Calu3 (cell line): ENCODE measurements around the gene NDRG2. TPM values are rescaled to one million over a fixed set of nuclear protein-coding genes. Genes with fewer than 3 reads are reported as not detected.
"Not testable (repeated sequence)": the region's sequence is repeated elsewhere in the genome, so short reads cannot be mapped to it uniquely, and the experiment has no call there.

Experiments used
- BruUV-seq: library from RNA; stranded (reverse); fragments of 400-500 nt; replicated peaks from 2 replicates; lab custom pipeline; 2021; lab: Mats Ljungman, UMichigan
- CTCF ChIA-PET: fragments of 300-600 bp; sonication (Branson Sonifier 250); formaldehyde crosslinking; loops from one replicate; lab custom pipeline; 2022; ENCODE audit warnings: antibody characterized with exemption; lab: Charles Lee
- DNase-seq: peaks from one replicate; pipeline ENCODE4 v3.0.0; 2022
- H3K27ac Mint-ChIP-seq: one replicate; pipeline ENCODE4 v1.8.0; 2022; ENCODE audit warnings: mixed read lengths; ENCODE audit not compliant: unreplicated experiment
- H3K27me3 Mint-ChIP-seq: one replicate; pipeline ENCODE4 v1.8.0; 2022; ENCODE audit warnings: mixed read lengths; ENCODE audit not compliant: unreplicated experiment
- H3K36me3 Mint-ChIP-seq: one replicate; pipeline ENCODE4 v1.8.0; 2022; ENCODE audit warnings: mild to moderate bottlenecking, moderate library complexity, mixed read lengths; ENCODE audit not compliant: insufficient read depth, unreplicated experiment
- H3K4me1 Mint-ChIP-seq: one replicate; pipeline ENCODE4 v1.8.0; 2022; ENCODE audit warnings: mild to moderate bottlenecking, low read depth, mixed read lengths; ENCODE audit not compliant: unreplicated experiment
- H3K4me3 Mint-ChIP-seq: one replicate; pipeline ENCODE4 v1.8.0; 2022; ENCODE audit warnings: mild to moderate bottlenecking, low read depth, moderate library complexity, mixed read lengths; ENCODE audit not compliant: unreplicated experiment
- H3K9me3 Mint-ChIP-seq: one replicate; pipeline ENCODE4 v1.8.0; 2022; ENCODE audit warnings: low read depth, mixed read lengths; ENCODE audit not compliant: unreplicated experiment
- intact Hi-C: fragments of 100-400 bp; cut with micrococcal nuclease; formaldehyde crosslinking; loops from one replicate; pipeline ENCODE4 v1.10.0; 2022; ENCODE audit not compliant: unreplicated experiment
- total RNA-seq: library from RNA; stranded (reverse); gene quantifications from 2 replicates; pipeline ENCODE4 v1.2.3, GENCODE V29; 2022
- TF ChIP-seq, protein P1 (sequence below): fragments of 200-600 bp; IDR thresholded peaks from one replicate; pipeline ENCODE4 v1.8.0; 2022; ENCODE audit warnings: antibody characterized with exemption; ENCODE audit not compliant: unreplicated experiment

Gene NDRG2
- total RNA-seq, 1 experiment from 2014 or later: 10.8 TPM

DNA sequence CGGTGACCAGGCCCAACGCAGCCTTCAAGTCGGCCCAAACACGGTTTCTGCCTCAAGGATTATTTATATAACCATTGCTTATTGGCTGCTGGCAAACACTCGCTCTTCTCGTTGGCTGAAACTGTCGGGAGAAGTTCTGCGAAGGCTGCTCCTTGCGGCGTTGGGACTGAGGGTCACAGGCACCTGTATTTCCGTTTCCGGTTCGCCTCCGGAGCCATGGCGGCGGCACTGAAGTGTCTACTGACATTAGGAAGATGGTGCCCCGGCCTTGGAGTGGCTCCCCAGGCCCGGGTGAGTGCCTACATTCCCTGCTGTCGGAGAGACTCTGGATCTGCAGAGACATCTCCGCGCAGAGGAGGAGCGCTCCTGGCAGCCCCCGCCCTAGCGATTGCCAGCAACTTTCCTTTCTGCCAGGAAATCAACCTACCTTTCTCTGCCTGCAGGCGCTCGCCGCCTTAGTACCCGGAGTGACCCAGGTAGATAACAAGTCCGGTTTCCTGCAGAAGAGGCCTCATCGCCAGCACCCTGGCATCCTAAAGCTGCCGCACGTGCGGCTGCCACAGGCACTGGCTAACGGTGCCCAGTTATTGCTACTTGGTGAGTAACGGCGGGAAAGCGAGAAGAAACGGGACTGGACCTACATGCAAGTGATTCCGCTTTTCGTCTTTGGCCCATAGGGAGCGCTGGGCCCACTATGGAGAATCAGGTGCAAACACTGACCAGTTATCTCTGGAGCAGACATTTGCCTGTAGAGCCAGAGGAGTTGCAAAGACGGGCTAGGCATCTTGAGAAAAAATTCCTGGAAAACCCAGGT lies 34.9 kb downstream of the NDRG2 start, which contains the start of gene METTL17:
METTL17 (plus strand) TSS at position 194 of the 814 bp plus-strand sequence; CDS start at position 217, 23 bp downstream.
- peak within 1 kb of the TSS; percentile 65 for H3K4me3 Mint-ChIP-seq
- H3K4me1 Mint-ChIP-seq: peaks cover 7% of the 10 kb centered on the region
- peaks cover 17% of the 10 kb centered on the region for H3K36me3 Mint-ChIP-seq
- no peaks in the 10 kb centered on the region for H3K9me3 Mint-ChIP-seq
- CTCF ChIA-PET: no interaction called here
- H3K27me3 Mint-ChIP-seq: no peaks in the 10 kb centered on the region
- DNase-seq: peak; percentile 88
- TSS peak; percentile 66 for BruUV-seq
- intact Hi-C loops: no loop called here
- peak within 1 kb of the TSS; percentile 0 for H3K27ac Mint-ChIP-seq
- TF ChIP-seq, protein P1, sequence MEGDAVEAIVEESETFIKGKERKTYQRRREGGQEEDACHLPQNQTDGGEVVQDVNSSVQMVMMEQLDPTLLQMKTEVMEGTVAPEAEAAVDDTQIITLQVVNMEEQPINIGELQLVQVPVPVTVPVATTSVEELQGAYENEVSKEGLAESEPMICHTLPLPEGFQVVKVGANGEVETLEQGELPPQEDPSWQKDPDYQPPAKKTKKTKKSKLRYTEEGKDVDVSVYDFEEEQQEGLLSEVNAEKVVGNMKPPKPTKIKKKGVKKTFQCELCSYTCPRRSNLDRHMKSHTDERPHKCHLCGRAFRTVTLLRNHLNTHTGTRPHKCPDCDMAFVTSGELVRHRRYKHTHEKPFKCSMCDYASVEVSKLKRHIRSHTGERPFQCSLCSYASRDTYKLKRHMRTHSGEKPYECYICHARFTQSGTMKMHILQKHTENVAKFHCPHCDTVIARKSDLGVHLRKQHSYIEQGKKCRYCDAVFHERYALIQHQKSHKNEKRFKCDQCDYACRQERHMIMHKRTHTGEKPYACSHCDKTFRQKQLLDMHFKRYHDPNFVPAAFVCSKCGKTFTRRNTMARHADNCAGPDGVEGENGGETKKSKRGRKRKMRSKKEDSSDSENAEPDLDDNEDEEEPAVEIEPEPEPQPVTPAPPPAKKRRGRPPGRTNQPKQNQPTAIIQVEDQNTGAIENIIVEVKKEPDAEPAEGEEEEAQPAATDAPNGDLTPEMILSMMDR: no peak

DNA sequence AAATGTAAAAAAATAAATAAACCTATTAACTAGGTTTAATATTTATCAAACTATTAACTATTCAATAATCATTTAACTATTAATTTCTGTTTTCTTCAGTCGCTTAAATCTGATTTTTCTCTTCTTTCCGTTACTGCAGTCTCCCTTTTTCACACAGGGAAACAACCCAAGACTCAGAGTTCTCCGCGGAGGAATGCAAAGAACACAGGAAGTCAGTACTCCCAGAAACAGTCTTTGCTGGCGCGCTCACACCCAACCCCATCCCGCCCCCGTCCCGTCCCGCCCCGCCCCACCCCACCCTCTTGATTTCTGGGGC lies 35.4 kb downstream of the NDRG2 start:
- Mint-ChIP-seq H3K4me1 (peaks cover 7% of the 10 kb centered on the region), H3K9me3 (no peaks in the 10 kb centered on the region), H3K36me3 (peaks cover 17% of the 10 kb centered on the region), H3K27me3 (no peaks in the 10 kb centered on the region), H3K4me3 (peak overlapping the region; percentile 65), H3K27ac (peak overlapping the region; percentile 0)
- CTCF ChIA-PET: interaction anchor here (0.9 to 1.1 kb wide), 2 partner anchors 19 to 25 kb away, joined by 3 to 4 read pairs; no protein-coding TSS in a partner anchor
- intact Hi-C loops: no loop called here
- TF ChIP-seq, protein P1: no peak
- no TSS peak for BruUV-seq
- DNase-seq: no peak

- no peaks in the 10 kb centered on the region for H3K9me3 Mint-ChIP-seq
- peak overlapping the region; percentile 65 for H3K4me3 Mint-ChIP-seq
- CTCF ChIA-PET: interaction anchor here (0.9 to 1.1 kb wide), 2 partner anchors 18 to 26 kb away, joined by 3 to 4 read pairs; no protein-coding TSS in a partner anchor
- H3K36me3 Mint-ChIP-seq: peaks cover 17% of the 10 kb centered on the region
- intact Hi-C loops: no loop called here
- peak overlapping the region; percentile 23 for H3K27ac Mint-ChIP-seq
- TF ChIP-seq, protein P1: no peak
- TSS peak; percentile 96 for BruUV-seq
- no peaks in the 10 kb centered on the region for H3K27me3 Mint-ChIP-seq
- peaks cover 7% of the 10 kb centered on the region for H3K4me1 Mint-ChIP-seq
- DNase-seq: no peak
Measured at GRCh38 chr14:20988717-20989470, 36.0 kb downstream of the NDRG2 start.

- H3K9me3 Mint-ChIP-seq: no peaks in the 10 kb centered on the region
- no peak overlapping the region for H3K27ac Mint-ChIP-seq
- H3K36me3 Mint-ChIP-seq: peaks cover 13% of the 10 kb centered on the region
- intact Hi-C loops: no loop called here
- TF ChIP-seq, protein P1: no peak
- no TSS peak for BruUV-seq
- CTCF ChIA-PET: interaction anchor here (0.5 kb wide), 1 partner anchor 19 kb away, joined by 3 read pairs; no protein-coding TSS in a partner anchor
- DNase-seq: peak; percentile 16
- H3K27me3 Mint-ChIP-seq: no peaks in the 10 kb centered on the region
- peaks cover 3% of the 10 kb centered on the region for H3K4me1 Mint-ChIP-seq
- no peak overlapping the region for H3K4me3 Mint-ChIP-seq
Measured at GRCh38 chr14:20986811-20987210, 38.0 kb downstream of the NDRG2 start.

DNA sequence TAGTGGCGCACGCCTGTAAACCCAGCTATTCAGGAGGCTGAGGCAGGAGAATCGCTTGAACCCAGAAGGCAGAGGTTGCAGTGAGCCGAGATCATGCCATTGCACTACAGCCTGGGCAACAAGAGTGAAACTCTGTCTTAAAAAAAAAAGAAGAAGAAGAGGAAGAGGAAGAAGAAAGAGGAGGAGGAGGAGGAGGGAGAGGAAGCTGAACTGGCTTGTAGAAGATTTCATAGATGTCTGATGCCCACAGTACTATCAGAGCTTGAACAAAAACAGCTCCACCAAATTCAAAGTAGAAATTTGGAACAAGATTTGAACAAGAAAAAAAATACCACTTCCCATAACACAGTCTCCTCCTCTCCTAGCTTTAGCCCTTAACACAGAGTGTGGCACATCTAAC lies 39.2 kb downstream of the NDRG2 start:
- intact Hi-C loops, H3K27me3 Mint-ChIP-seq, H3K27ac Mint-ChIP-seq, H3K9me3 Mint-ChIP-seq, BruUV-seq, H3K4me3 Mint-ChIP-seq, H3K4me1 Mint-ChIP-seq, CTCF ChIA-PET, DNase-seq: not testable (repeated sequence)
- peaks cover 12% of the 10 kb centered on the region for H3K36me3 Mint-ChIP-seq
